ENCODE results near the gene EHD2.
"Not testable (repeated sequence)": the region's sequence is repeated elsewhere in the genome, so short reads cannot be mapped to it uniquely, and the experiment has no call there.

EHD2 gene

GRCh38 chr19:47745010-47745901, 32.0 kb downstream of the EHD2 start, which contains the start of gene NOP53:
Gene NOP53 (plus strand): TSS chr19:47745546. CDS start chr19:47745560, 14 bp downstream.
- in situ Hi-C loops (cut with HindIII; ENCODE audit: low sequenced_read_pairs), result no loop called here

GRCh38 chr19:47746129-47746528, 32.9 kb downstream of the EHD2 start:
- in situ Hi-C loops (cut with HindIII; ENCODE audit: low sequenced_read_pairs), result not testable (repeated sequence)

- in situ Hi-C loops (cut with HindIII; ENCODE audit: low sequenced_read_pairs), result no loop called here
These were observed 36.1 kb downstream of the EHD2 start for GRCh38 chr19:47749326-47749725.

GRCh38 chr19:47750752-47751151, 37.5 kb downstream of the EHD2 start:
- in situ Hi-C loops (cut with HindIII; ENCODE audit: low sequenced_read_pairs), result no loop called here

- in situ Hi-C loops (cut with HindIII; ENCODE audit: low sequenced_read_pairs), result no loop called here
These were observed 39.4 kb downstream of the EHD2 start for GRCh38 chr19:47752440-47753211.

GRCh38 chr19:47754206-47755064, 41.2 kb downstream of the EHD2 start:
- in situ Hi-C loops (cut with HindIII; ENCODE audit: low sequenced_read_pairs), result no loop called here

- in situ Hi-C loops (cut with HindIII; ENCODE audit: low sequenced_read_pairs), result no loop called here
These were observed 42.0 kb downstream of the EHD2 start for GRCh38 chr19:47755065-47755761.

GRCh38 chr19:47755762-47756626, 42.8 kb downstream of the EHD2 start:
- in situ Hi-C loops (cut with HindIII; ENCODE audit: low sequenced_read_pairs), result no loop called here

- in situ Hi-C loops (cut with HindIII; ENCODE audit: low sequenced_read_pairs), result no loop called here
These were observed 43.4 kb downstream of the EHD2 start for GRCh38 chr19:47756627-47756929.

- in situ Hi-C loops (cut with HindIII; ENCODE audit: low sequenced_read_pairs), result no loop called here
These were observed 43.9 kb downstream of the EHD2 start for GRCh38 chr19:47756953-47757608.

GRCh38 chr19:47757617-47758442, 44.6 kb downstream of the EHD2 start:
- in situ Hi-C loops (cut with HindIII; ENCODE audit: low sequenced_read_pairs), result no loop called here

- in situ Hi-C loops (cut with HindIII; ENCODE audit: low sequenced_read_pairs), result no loop called here
These were observed 45.2 kb downstream of the EHD2 start for GRCh38 chr19:47758443-47758804.

- in situ Hi-C loops (cut with HindIII; ENCODE audit: low sequenced_read_pairs), result no loop called here
These were observed 47.4 kb downstream of the EHD2 start for GRCh38 chr19:47760632-47760999.

GRCh38 chr19:47761566-47761965, 48.3 kb downstream of the EHD2 start:
- in situ Hi-C loops (cut with HindIII; ENCODE audit: low sequenced_read_pairs), result no loop called here

GRCh38 chr19:47762151-47762550, 48.9 kb downstream of the EHD2 start:
- in situ Hi-C loops (cut with HindIII; ENCODE audit: low sequenced_read_pairs), result no loop called here

GRCh38 chr19:47762615-47763308, 49.5 kb downstream of the EHD2 start:
- in situ Hi-C loops (cut with HindIII; ENCODE audit: low sequenced_read_pairs), result no loop called here

GRCh38 chr19:47764705-47765104, 51.5 kb downstream of the EHD2 start:
- in situ Hi-C loops (cut with HindIII; ENCODE audit: low sequenced_read_pairs), result not testable (repeated sequence)
